ENCODE measurements around the gene SKIC8. TPM values are rescaled to one million over a fixed set of nuclear protein-coding genes. Genes with fewer than 3 reads are reported as not detected.
"Not testable (repeated sequence)": the region's sequence is repeated elsewhere in the genome, so short reads cannot be mapped to it uniquely, and the experiment has no call there.

Gene SKIC8
- total RNA-seq, 1 donor from 2014 or later: 84.5 TPM

GRCh38 chr15:78256044-78256437 lies 43.4 kb downstream of the SKIC8 start:
- DNase-seq (ENCODE audit: low read depth in 2 of 2): no peak

- DNase-seq (ENCODE audit: low read depth in 2 of 2): no peak
These were observed 43.9 kb downstream of the SKIC8 start for GRCh38 chr15:78255421-78256043.

GRCh38 chr15:78251136-78251535 lies 48.3 kb downstream of the SKIC8 start:
- no peak for DNase-seq (ENCODE audit: low read depth in 2 of 2)

DNA sequence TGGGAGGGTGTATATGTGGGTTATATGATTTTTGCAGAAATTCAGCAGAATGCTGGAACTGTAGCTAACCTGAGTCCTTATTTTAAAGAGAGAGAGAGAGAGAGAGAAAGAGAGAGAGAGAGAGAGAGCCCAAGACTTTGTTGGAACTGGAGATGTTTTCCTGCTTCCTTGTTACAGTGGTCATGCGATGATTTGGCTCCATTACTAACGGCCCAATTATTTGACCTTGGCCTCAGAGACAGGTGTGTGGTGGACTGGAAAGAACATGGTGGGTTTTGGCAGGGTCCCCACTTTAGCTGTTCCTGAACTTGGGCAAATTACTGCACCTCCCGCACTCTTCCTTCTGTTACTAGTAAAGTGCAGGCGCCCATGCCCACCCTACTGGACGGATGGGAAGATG lies 50.3 kb downstream of the SKIC8 start:
- DNase-seq (ENCODE audit: low read depth in 2 of 2): no peak

DNA sequence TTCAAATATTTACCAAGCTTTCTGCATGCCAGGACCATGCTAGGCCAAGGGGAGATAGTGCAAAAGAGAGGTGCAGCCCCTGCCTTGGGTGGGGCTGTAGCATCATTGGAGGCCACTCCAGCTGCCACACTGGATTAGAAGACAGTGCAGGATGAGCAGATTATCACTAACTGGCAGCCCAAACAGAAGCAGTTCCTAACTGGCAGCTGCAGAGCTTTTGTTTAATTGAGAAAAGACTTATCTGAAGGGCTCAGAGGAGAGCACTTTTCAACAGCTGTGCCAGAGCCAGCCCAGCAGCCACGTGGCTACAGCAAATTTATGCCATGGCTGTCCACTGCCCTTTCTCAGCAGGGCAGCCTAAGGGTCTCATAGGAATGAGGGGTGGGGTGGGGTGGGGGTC lies 51.5 kb downstream of the SKIC8 start:
- no peak for DNase-seq (ENCODE audit: low read depth in 2 of 2)

GRCh38 chr15:78245976-78246620 lies 53.3 kb downstream of the SKIC8 start:
- DNase-seq (ENCODE audit: low read depth in 2 of 2): not testable (repeated sequence)

GRCh38 chr15:78245392-78245791 lies 54.0 kb downstream of the SKIC8 start:
- DNase-seq (ENCODE audit: low read depth in 2 of 2): not testable (repeated sequence)

DNA sequence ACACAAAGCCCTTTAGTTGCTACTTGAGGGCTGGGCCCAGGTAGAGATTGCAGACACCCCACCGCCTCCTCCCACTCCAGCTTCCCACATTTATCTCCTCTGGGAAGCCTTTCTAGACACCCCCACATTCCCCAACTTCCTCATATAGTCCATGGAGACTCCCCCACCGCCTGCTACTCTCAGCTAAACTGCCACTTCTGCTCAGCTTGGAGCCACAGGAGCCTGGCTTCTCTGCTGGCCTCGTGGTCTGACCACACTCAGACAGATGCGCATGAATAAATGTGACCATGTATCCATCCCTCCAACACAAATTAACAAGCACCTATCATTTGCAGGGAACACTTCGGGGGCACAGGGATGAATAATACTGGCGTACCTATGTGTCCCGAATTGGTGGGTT lies 54.5 kb downstream of the SKIC8 start:
- DNase-seq (ENCODE audit: low read depth in 2 of 2): no peak

DNA sequence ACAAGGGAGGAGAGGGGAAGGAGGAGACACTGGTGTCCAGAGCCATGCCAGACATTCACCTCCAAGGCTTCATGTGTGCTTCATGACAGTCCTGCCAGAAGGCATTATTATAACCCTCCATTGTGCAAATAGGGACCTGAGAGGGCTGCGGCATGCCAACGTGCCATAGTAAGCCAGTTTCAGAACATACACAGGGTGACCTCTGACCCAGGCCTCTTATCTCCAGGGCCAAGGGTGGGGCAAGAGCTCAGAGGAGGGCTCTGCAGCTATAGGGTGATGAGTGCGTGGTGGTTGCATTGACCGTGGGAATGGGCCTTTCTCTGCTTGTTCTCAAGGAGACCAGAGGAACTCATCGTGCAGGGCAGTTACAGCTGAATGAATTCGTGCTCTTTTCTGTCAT lies 55.3 kb downstream of the SKIC8 start:
- DNase-seq (ENCODE audit: low read depth in 2 of 2): no peak

GRCh38 chr15:78243491-78243941 lies 55.9 kb downstream of the SKIC8 start:
- peak in 1 of 2 donors; percentile 49 for DNase-seq (ENCODE audit: low read depth in 2 of 2)

- no peak for DNase-seq (ENCODE audit: low read depth in 2 of 2)
These were observed 56.4 kb downstream of the SKIC8 start for GRCh38 chr15:78243058-78243457.

DNA sequence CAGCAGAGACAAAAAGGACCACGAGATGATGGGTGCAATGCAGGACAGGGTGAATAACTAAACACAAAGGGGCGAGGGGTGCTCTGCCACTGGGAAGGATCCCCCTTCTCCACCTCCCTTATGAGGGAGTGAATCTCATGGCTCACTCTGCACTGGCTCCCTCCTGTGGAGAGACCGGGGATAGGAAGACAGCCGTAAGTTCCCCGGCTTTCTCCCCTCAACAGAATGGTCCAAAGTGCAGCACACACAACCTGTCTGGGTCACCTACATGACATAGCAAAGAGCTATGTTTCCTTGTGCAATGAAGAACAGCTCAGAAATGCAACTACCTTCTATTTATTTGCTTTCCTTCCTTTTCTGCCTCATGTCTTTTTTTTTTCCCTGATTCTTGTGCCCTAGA lies 57.3 kb downstream of the SKIC8 start:
- peak in 1 of 2 donors; percentile 13 for DNase-seq (ENCODE audit: low read depth in 2 of 2)

- peak; percentile 41 to 69 for DNase-seq (ENCODE audit: low read depth in 2 of 2)
These were observed 58.4 kb downstream of the SKIC8 start for GRCh38 chr15:78241017-78241416.

GRCh38 chr15:78239811-78240210 lies 59.6 kb downstream of the SKIC8 start:
- no peak for DNase-seq (ENCODE audit: low read depth in 2 of 2)

- DNase-seq (ENCODE audit: low read depth in 2 of 2): no peak
These were observed 62.3 kb downstream of the SKIC8 start for GRCh38 chr15:78237146-78237545.

- DNase-seq (ENCODE audit: low read depth in 2 of 2): no peak
These were observed 62.9 kb downstream of the SKIC8 start for GRCh38 chr15:78236491-78236890.

DNA sequence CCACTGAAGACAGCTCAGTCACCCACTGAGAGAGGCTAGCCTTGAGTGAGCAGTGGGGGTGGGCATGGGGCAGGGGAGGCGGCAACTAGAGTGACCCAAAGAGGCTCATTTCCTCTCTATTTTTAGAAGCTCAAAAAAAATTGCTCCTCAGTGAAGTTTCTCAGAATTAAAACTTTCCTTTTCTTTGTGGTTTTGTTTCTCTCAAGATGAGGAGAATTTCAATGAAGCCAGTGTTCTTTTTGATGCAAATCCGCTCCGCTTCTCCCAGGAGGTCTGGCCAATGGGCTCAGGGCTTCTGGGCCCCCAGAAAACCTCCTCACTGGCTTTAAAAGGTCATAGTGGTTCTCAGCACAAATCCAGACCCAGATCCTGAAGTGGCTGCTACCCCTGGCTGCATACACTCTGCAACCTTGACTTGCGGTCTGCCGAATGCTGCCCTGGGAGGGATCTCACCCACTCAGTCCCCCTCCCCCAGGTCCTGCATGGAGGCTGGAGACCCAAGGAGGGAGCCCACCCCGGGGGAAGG lies 64.8 kb downstream of the SKIC8 start, which contains the start of gene ACSBG1:
ACSBG1 (minus strand) TSS at position 51 of the 526 bp plus-strand sequence. CDS start 64 bp downstream, outside the sequence.
- DNase-seq (ENCODE audit: low read depth in 2 of 2): no peak

GRCh38 chr15:78233496-78233895 lies 65.9 kb downstream of the SKIC8 start:
- no peak for DNase-seq (ENCODE audit: low read depth in 2 of 2)

Other genes starting within 250 kb of the SKIC8 start
- 28.2 and 41.1 TPM in 2 replicates for gene TBC1D2B, start 221.9 kb downstream of the SKIC8 start, total RNA-seq
- gene SH2D7, start 207.0 kb downstream of the SKIC8 start, total RNA-seq: not detected in 2 replicates
- 2.2 and 2.9 TPM in 2 replicates for gene CIB2, start 168.2 kb downstream of the SKIC8 start, total RNA-seq
- gene IDH3A, start 150.2 kb downstream of the SKIC8 start, total RNA-seq: 20.3 and 22.1 TPM in 2 replicates
- not detected in 2 replicates for gene ACSBG1, start 65.0 kb downstream of the SKIC8 start, total RNA-seq
- gene DNAJA4, start 35.0 kb downstream of the SKIC8 start, total RNA-seq: 0.90 and 2.0 TPM in 2 replicates
- not detected in 2 replicates for gene CRABP1, start 40.7 kb upstream of the SKIC8 start, total RNA-seq
- gene IREB2, start 138.6 kb upstream of the SKIC8 start, total RNA-seq: 17.7 and 25.7 TPM in 2 replicates
- gene HYKK, start 208.0 kb upstream of the SKIC8 start, total RNA-seq: 0.90 and 1.6 TPM in 2 replicates
- gene PSMA4, start 240.8 kb upstream of the SKIC8 start, total RNA-seq: 192 and 213 TPM in 2 replicates